NCI-H1092 (cell line): ENCODE results near the gene ECI2.
"Not testable (repeated sequence)": the region's sequence is repeated elsewhere in the genome, so short reads cannot be mapped to it uniquely, and the experiment has no call there.

Experiments
- DNase-seq: peaks from one replicate; lab custom pipeline; 2025; lab: John Stamatoyannopoulos, UW

ECI2 gene

GRCh38 chr6:4101298-4101697 is 34.1 kb downstream of the ECI2 start:
- no peak for DNase-seq

GRCh38 chr6:4100655-4101054 is 34.7 kb downstream of the ECI2 start:
- no peak for DNase-seq

- DNase-seq, result no peak
Observed at GRCh38 chr6:4093288-4093687, 42.1 kb downstream of the ECI2 start.

GRCh38 chr6:4091941-4092340 is 43.4 kb downstream of the ECI2 start:
- DNase-seq, result no peak

GRCh38 chr6:4090043-4090442 is 45.3 kb downstream of the ECI2 start:
- DNase-seq, result not testable (repeated sequence)

- DNase-seq, result no peak
Observed at GRCh38 chr6:4088704-4089103, 46.7 kb downstream of the ECI2 start.

- DNase-seq, result no peak
Observed at GRCh38 chr6:4085332-4085700, 50.1 kb downstream of the ECI2 start.

GRCh38 chr6:4084444-4085331 is 50.7 kb downstream of the ECI2 start:
- no peak for DNase-seq

GRCh38 chr6:4078691-4079471 is 56.5 kb downstream of the ECI2 start, which contains the start of gene FAM217A:
Gene FAM217A (minus strand): TSS chr6:4079137. CDS start chr6:4077414, 1,723 bp downstream.
- no peak for DNase-seq

- DNase-seq, result no peak
Observed at GRCh38 chr6:4074478-4075235, 60.7 kb downstream of the ECI2 start.

- no peak for DNase-seq
Observed at GRCh38 chr6:4071330-4071729, 64.0 kb downstream of the ECI2 start.

GRCh38 chr6:4069199-4069598 is 66.2 kb downstream of the ECI2 start:
- no peak for DNase-seq

- DNase-seq, result no peak
Observed at GRCh38 chr6:4067673-4068072, 67.7 kb downstream of the ECI2 start.

GRCh38 chr6:4066029-4066755 is 69.2 kb downstream of the ECI2 start:
- DNase-seq, result no peak
